Activated T-helper 17 cell treated with anti-CD3 and anti-CD28 coated beads, Interleukin-2, amount 50 U/mL, for 72 hours (primary cell): ENCODE measurements around the gene STK32A. TPM values are rescaled to one million over a fixed set of nuclear protein-coding genes. Genes with fewer than 3 reads are reported as not detected.

Experiments used
- ATAC-seq: fragments of 150-1000 bp; cut with Tn5 transposase; replicated peaks from 2 replicates; pipeline ENCODE4 v1.10.0; 2021; ENCODE audit warnings: mild to moderate bottlenecking, moderate library complexity
- H3K27ac Mint-ChIP-seq: one replicate; pipeline ENCODE4 v1.8.0; 2022; ENCODE audit warnings: mixed read lengths
- H3K27me3 Mint-ChIP-seq: one replicate; pipeline ENCODE4 v1.8.0; 2022; ENCODE audit warnings: mixed read lengths
- H3K36me3 Mint-ChIP-seq: one replicate; pipeline ENCODE4 v1.8.0; 2022; ENCODE audit warnings: low read depth, mild to moderate bottlenecking, mixed read lengths
- H3K4me1 Mint-ChIP-seq: one replicate; pipeline ENCODE4 v1.8.0; 2022; ENCODE audit warnings: mixed read lengths
- H3K4me3 Mint-ChIP-seq: one replicate; pipeline ENCODE4 v1.8.0; 2022; ENCODE audit warnings: mild to moderate bottlenecking, mixed read lengths
- H3K9me3 Mint-ChIP-seq: one replicate; pipeline ENCODE4 v1.8.0; 2022; ENCODE audit warnings: mixed read lengths
- total RNA-seq, 2 donors: library from RNA; stranded (reverse); gene quantifications; one replicate each; pipeline ENCODE4 v1.2.3, GENCODE V29; 2022

Gene STK32A
- total RNA-seq, 2 donors from 2014 or later = not detected

DNA sequence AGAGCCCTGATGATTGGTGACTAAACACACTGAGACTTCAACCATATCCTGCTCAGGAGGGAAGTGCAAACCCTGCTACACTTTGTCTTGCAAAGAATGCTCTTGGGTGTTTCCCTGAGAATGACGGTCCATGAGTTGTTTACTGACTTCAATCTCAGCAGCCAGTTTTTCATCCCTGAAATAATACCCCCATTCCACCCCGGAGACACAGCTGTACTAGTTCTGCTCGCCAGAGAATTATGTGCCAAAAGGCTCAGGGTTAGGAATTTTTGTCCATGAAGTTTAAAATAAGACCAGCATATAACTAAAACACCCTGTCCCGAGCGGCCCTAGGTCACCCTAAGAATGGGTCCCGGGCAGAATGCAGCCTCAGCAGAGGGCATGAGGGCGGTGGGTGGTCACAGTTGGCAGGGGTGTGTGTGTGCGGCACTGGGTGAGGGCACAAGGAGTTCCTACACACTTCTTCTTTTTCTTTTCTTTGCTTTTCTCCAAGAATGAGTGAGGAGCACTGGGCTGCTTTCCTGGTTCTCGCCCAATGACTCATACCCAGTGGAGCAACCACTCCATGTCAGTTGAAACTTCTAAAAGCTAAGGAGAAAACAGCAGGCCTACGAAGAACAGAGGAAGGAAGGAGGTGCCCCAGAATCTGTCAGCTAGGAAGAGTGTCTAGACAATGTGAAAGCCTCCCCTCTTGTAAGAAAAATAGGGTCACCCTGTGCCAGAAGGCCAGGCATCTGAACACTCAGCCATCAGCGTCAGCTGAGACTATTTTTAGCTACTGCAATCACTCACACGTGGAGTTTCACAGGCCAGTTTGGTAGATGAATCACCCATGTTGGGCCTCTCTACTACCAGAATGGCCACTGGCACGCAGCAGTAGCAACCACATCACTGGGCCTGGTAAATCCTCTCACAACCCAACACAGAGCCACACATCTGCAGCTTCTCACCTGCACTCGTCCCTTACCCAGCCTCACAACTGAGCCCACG is 169.1 kb downstream of the STK32A start:
- Mint-ChIP-seq H3K36me3 (no peaks in the 10 kb centered on the region), H3K27me3 (no peaks in the 10 kb centered on the region), H3K27ac (no peak overlapping the region), H3K4me1 (no peaks in the 10 kb centered on the region), H3K4me3 (no peak overlapping the region), H3K9me3 (no peaks in the 10 kb centered on the region)
- peak; percentile 69 for ATAC-seq

DNA sequence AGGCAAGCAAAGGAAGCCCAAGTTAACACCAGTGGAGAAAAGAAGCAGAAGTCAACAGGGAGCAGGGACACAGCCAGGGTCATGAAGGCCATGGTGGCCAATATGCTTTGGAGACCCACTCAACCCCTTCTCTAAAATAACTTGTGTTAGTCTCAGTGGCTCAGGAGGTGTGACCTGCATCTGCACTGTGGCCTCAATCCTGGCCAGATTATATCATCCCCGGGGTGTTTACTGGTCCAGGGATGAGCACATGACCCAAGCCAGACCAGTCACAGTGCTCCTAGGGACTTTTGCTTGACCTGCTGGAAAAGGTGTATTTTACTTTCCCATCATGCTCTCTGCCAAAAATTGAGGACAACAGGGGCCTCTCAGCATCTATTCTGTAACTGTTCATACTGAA is 169.9 kb downstream of the STK32A start:
- Mint-ChIP-seq H3K36me3 (no peaks in the 10 kb centered on the region), H3K4me3 (no peak overlapping the region), H3K27me3 (no peaks in the 10 kb centered on the region), H3K9me3 (no peaks in the 10 kb centered on the region), H3K4me1 (no peaks in the 10 kb centered on the region), H3K27ac (no peak overlapping the region)
- no peak for ATAC-seq

DNA sequence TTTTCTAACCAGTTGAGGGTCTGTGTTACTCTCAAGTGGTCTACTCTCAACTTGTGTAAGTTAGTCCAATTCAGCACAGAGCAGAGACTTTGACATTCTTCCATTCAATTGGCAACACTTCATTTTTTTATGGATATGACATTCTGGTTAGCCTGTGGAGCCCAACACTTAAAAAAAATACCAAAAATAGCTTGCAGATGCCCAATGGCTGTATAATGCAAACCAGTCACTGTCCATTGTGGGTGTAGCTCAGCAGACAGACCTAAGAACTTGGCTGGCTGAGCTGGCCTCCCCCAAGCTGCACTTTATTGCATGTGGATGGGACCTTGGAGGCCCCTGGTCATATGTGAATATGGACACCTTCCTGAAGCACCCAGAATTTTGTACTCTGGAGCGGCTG is 171.8 kb downstream of the STK32A start:
- H3K27ac Mint-ChIP-seq = no peak overlapping the region
- no peak overlapping the region for H3K4me3 Mint-ChIP-seq

DNA sequence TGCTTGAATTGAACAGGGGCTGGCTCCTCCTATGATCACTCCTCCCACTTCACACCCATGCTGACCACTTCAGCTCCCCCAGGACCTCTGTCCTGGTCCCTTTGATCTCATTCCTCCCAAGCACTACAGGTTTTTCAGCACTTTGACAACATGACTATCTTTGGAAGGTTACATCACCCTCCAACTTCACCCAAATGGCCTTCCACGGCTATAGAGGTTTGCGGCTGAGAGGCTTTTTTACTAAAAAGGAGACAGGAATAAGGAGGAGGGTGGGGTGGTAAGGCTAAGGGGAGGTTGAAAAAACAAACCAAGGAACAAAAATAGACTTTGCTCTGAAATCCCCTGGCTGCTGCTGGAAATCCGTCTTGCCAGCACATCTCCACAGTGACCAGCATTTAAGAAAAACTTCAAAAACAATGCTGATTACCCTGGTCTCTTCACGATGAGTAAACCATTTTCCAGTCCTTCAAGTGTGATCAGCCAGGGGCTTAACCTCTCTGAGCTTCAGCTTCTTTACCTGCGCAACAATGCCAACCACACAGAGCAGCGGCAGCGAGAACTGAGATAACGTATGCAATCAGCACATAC is 172.4 kb downstream of the STK32A start:
- H3K27me3 Mint-ChIP-seq = no peaks in the 10 kb centered on the region
- ATAC-seq = no peak

More for the DNA sequence above, 171.8 kb downstream of the STK32A start:
- H3K9me3 Mint-ChIP-seq = no peaks in the 10 kb centered on the region
- H3K27me3 Mint-ChIP-seq = no peaks in the 10 kb centered on the region
- no peak for ATAC-seq
- no peaks in the 10 kb centered on the region for H3K36me3 Mint-ChIP-seq
- no peaks in the 10 kb centered on the region for H3K4me1 Mint-ChIP-seq

DNA sequence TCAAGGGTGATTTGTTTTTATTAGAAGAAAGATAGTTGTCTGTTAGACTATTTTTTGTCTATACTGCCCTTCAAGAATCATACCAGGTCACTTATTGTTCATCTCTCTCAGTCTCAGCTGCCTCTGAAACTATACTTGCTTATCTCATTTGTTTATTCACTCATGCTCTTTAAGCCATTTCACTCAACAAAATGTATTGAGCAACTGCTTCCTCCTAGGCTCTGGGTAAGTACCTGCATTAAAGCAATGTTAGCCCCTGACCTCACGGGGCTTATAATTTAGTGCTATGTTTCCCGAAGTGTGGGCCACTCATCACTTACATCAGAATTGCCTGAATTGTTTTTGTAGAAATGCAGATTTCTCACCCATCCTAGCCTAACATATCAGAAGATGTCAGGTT is 174.2 kb downstream of the STK32A start:
- Mint-ChIP-seq H3K4me3 (no peak overlapping the region), H3K9me3 (no peaks in the 10 kb centered on the region), H3K4me1 (no peaks in the 10 kb centered on the region), H3K27ac (no peak overlapping the region), H3K27me3 (no peaks in the 10 kb centered on the region), H3K36me3 (no peaks in the 10 kb centered on the region)
- ATAC-seq = no peak

More for the DNA sequence above, 172.4 kb downstream of the STK32A start:
- H3K27ac Mint-ChIP-seq = no peak overlapping the region
- H3K9me3 Mint-ChIP-seq = no peaks in the 10 kb centered on the region
- no peaks in the 10 kb centered on the region for H3K4me1 Mint-ChIP-seq
- no peaks in the 10 kb centered on the region for H3K36me3 Mint-ChIP-seq
- H3K4me3 Mint-ChIP-seq = no peak overlapping the region

DNA sequence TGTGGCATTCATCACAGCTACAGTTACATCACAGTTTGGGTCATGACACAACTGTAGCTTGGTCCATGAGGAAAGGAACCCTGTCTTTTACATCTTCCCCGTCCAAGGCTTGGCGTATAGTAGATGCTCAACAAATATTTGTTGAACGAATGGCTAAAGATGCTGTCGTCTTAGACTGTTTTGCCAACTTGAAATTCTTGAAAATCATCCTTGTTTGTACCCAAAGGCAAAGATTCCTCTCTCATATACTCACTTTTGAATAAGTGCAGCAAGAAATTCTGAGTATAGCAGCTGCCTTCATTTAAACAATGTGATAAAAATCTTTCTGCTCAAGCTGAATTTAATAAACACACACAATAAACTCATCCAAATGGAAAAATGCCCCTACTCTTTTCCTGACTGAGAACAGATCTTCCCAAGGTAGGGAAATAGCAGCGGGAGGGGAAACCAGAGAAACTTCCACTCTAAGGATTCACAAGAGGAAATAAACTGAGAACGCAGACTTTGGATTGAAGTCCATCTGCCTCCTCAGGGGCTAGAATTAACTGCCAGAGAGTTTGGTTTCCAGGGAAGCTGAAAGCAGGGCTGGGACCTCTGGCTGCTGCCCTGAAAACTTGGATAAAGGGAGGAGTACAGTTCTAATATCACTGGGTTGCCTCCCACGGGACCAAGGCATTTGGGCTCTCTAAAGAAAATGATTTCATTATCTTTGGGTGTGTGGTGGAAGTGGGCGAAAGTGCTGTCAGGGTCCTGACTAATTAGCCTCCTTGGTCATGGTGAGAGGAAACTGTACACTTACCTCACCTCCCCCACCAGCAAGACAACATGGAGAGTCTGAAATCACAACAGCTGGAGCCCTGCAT is 175.9 kb downstream of the STK32A start:
- Mint-ChIP-seq H3K27ac (no peak overlapping the region), H3K27me3 (no peaks in the 10 kb centered on the region), H3K4me3 (no peak overlapping the region), H3K36me3 (no peaks in the 10 kb centered on the region), H3K9me3 (no peaks in the 10 kb centered on the region), H3K4me1 (no peaks in the 10 kb centered on the region)
- no peak for ATAC-seq

DNA sequence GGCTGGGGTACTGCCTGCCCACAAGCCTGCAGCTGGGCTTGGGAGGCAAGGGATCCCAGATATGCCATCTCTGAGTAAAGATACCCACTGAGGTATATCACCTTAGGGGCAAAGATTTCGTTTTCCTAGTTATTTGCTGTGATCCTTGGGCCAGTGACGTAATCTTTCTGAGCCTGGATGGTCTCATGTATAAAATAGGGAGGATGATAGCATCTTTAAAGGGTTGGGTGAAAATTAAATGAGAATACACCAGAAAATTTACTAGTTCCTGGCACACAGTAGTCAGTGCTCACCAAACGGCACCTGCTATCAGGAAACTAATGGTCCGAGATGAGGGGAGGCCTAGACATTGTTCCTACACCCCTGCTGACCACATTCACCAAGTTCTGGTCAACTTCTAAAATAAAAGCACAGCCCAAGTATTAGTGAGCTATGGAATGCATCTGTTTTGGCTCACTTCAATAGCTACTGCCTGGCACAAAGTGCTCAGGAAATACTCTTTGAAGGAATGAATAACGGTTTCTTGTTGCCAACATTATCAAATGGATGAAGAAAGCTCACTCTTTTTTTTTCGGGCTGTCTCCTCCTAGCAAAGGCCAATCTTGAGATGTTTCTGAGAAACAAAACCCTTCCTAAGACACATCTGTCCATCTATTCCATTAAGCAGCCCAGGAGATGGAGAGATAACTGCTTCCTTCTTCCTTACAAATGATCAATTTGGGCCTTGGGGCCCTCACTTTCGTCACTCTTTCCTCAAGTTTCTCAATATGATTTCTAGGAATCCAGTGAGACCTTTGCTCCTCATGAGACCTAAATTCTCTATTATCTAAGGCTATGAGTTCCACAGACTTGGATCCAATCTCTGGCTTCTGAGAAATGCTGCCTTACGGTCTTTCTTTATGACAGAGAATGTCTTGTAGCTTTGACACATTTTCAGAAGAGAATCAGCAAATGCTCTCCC is 176.8 kb downstream of the STK32A start:
- Mint-ChIP-seq H3K36me3 (no peaks in the 10 kb centered on the region), H3K27ac (no peak overlapping the region), H3K4me3 (no peak overlapping the region), H3K4me1 (no peaks in the 10 kb centered on the region), H3K9me3 (no peaks in the 10 kb centered on the region), H3K27me3 (no peaks in the 10 kb centered on the region)
- ATAC-seq = no peak

DNA sequence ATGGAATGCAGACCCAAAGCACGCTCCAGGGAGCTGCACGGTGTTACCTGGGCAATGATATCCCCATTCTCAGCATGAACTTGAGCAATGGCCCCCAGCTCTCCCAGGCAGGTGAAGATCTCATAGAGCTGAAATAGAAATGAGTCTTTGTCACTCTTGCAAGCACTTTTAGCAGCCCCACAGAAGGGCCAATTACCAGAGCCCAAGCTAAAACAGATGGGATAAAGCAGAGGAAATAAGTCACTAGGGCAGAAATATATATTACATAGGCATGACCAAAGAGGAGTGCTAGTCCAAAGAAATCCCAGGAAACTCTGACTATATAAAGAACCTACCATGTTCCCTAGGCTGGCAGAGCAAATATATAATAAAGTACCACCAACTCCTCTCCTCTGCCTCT is 177.7 kb downstream of the STK32A start:
- no peaks in the 10 kb centered on the region for H3K27me3 Mint-ChIP-seq
- H3K4me1 Mint-ChIP-seq = no peaks in the 10 kb centered on the region
- H3K27ac Mint-ChIP-seq = no peak overlapping the region
- H3K9me3 Mint-ChIP-seq = no peaks in the 10 kb centered on the region
- ATAC-seq = no peak
- no peak overlapping the region for H3K4me3 Mint-ChIP-seq
- no peaks in the 10 kb centered on the region for H3K36me3 Mint-ChIP-seq

DNA sequence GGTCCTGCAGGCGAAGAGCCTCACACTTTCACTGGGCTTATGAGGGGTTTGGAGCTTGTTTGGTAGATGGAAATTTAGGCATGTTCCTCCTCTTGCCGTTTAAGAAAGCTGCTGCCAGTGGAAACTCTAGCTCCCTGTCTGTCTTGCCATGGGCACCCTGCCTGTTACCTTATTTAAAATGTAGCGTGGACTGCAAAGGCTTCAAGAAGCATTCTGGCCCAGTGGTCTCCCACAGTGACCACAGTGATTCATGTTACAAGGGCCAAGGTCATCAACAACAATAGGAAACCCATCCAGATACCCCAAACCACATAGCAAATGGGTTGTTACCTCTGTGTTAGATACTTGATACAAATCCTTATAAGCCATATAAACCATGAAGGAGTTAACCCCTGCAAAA is 178.4 kb downstream of the STK32A start:
- no peaks in the 10 kb centered on the region for H3K4me1 Mint-ChIP-seq
- H3K27me3 Mint-ChIP-seq = peaks cover 4% of the 10 kb centered on the region
- H3K4me3 Mint-ChIP-seq = no peak overlapping the region
- no peaks in the 10 kb centered on the region for H3K9me3 Mint-ChIP-seq
- H3K36me3 Mint-ChIP-seq = no peaks in the 10 kb centered on the region
- H3K27ac Mint-ChIP-seq = no peak overlapping the region
- ATAC-seq = no peak

DNA sequence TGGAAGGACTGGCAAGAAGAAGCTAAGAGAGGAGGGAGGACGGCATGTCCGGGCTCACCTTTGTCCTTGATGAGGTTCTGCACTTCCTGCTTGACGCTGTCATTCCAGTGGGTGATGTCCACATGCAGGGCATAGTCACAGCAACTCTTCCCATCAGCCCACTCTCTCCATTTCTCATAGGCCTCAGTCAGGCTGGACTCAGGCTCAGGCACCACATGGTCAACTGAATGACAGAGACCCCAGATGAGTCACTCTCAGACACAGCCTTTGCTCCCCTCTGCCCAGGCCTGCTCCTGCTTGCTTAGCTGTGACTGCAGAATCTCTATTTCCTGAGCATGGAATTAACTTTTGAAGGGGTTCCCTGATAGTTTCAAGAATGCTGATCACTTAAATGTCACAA is 180.8 kb downstream of the STK32A start:
- Mint-ChIP-seq H3K36me3 (no peaks in the 10 kb centered on the region), H3K27ac (no peak overlapping the region), H3K4me3 (no peak overlapping the region), H3K27me3 (peaks cover 7% of the 10 kb centered on the region), H3K4me1 (no peaks in the 10 kb centered on the region), H3K9me3 (no peaks in the 10 kb centered on the region)
- no peak for ATAC-seq

DNA sequence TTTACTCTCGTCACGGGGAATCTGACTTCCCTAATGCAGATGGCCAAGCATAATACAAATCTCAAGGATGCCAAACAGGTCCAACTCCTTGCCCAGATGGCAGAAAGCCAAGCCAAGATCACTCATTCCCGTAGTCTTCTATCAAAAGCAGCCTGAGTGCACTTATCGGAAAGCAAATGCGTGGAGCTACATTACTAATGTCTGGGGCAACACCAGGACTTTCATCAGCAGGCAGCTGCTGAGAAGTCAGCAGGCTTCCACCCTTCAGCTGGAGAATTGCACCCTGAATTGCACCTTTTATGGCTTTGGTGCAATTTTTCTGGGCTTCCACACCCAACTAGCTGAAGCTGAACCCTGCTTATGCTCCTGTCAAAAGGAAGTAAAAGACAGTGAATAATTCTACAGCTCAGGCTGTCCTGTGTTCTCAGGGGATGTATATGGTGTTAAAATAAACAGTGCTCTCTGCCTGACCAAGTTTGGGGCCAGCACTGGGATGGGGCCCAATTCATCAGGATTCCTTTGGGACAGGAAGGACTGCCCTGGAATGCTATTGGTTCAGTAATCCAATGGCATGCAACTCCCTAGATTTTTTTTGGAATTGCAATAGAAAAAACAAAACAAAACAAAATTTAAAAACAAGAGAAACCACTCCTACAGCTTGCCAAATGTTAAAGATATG is 182.4 kb downstream of the STK32A start:
- H3K4me3 Mint-ChIP-seq = no peak overlapping the region
- H3K36me3 Mint-ChIP-seq = no peaks in the 10 kb centered on the region
- no peak overlapping the region for H3K27ac Mint-ChIP-seq
- no peaks in the 10 kb centered on the region for H3K4me1 Mint-ChIP-seq
- no peaks in the 10 kb centered on the region for H3K9me3 Mint-ChIP-seq
- peaks cover 13% of the 10 kb centered on the region for H3K27me3 Mint-ChIP-seq
- no peak for ATAC-seq

DNA sequence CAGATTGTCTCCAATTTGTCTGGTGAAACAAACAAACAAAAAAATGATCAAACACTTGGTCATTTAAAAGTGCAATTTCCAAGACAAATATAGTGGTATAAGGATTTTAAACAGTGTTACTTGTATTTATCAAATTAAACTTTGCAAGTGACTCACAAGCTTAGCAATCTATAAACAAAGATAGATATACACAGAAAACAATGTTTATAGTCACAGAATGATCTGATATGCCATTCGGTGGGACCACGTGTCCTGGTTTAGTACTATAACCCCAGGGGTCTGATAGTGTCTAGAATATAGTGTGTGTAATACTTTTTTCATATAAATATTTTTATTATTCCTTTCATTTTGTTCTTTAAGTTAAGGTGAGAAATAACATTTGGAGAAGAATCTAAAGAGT is 183.8 kb downstream of the STK32A start:
- Mint-ChIP-seq H3K27ac (no peak overlapping the region), H3K36me3 (no peaks in the 10 kb centered on the region), H3K27me3 (peaks cover 13% of the 10 kb centered on the region), H3K9me3 (no peaks in the 10 kb centered on the region), H3K4me1 (no peaks in the 10 kb centered on the region), H3K4me3 (no peak overlapping the region)
- ATAC-seq = no peak

DNA sequence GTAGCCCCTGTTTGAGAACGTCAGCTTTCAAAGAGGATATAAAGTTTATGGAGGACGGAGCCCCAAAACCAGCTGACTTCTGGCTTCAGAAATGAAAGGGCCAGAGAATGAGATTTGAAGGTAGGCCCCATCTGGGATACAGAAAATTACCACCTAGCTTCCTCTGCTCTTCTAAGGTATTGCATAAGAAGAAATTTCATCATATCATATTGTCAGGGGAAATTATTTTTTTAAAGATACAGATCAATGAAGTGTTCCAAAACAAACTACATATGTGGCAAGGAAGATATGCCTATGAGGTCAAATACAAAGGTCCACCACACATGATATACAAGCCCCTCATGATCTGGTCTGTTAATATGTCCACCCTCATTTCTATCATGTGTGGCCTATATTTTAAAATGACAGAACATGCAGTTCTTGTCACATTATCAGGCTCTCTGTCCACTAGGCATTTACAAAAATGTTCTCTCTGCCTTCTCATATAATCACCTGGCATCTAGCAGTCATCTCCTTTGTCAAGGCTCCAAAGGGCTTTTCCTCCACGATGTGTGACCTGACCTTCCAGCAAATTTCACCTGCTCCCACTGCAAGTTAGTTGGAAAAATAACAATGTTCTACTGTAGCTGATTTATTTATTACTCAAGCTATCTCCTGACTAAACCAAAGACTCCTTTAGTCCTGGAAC is 192.0 kb downstream of the STK32A start:
- no peaks in the 10 kb centered on the region for H3K4me1 Mint-ChIP-seq
- no peak overlapping the region for H3K27ac Mint-ChIP-seq
- peaks cover 7% of the 10 kb centered on the region for H3K27me3 Mint-ChIP-seq
- H3K9me3 Mint-ChIP-seq = no peaks in the 10 kb centered on the region
- ATAC-seq = no peak
- no peaks in the 10 kb centered on the region for H3K36me3 Mint-ChIP-seq
- no peak overlapping the region for H3K4me3 Mint-ChIP-seq
